ENCODE results near the gene ZNF37A. TPM values are rescaled to one million over a fixed set of nuclear protein-coding genes. Genes with fewer than 3 reads are reported as not detected.
"Not testable (repeated sequence)": the region's sequence is repeated elsewhere in the genome, so short reads cannot be mapped to it uniquely, and the experiment has no call there.

ZNF37A gene
- total RNA-seq, 1 donor from 2014 or later: 7.5 TPM

- no peak for DNase-seq (ENCODE audit: low read depth, low spot score)
Observed at GRCh38 chr10:38147686-38148085, 53.5 kb downstream of the ZNF37A start.

DNA sequence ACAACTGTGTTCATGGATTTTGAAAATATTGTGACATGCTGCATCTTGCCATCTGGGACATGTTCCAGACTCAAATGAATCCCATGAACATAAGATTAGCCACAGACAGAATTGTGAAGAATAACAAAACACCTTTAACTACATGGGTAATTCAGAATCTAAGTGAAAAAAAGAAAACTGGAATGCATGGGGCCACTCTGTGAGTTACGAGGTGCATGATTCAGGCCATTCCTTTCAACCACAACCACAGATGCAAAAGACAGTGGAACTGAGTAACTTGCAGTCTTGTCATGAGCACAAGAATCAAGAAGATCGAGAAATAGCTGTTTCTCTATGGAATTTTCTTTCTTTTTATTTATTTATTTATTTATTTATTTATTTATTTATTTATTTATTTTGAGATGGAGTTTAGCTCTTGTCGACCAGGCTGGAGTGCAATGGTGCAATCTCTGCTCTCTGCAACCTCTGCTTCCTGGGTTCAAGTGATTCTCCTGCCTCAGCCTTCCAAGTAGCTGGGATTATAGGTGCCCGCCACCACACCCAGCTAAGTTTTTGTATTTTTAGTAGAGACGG is 56.8 kb downstream of the ZNF37A start:
- not testable (repeated sequence) for DNase-seq (ENCODE audit: low read depth, low spot score)

GRCh38 chr10:38156416-38157269 is 62.5 kb downstream of the ZNF37A start:
- no peak for DNase-seq (ENCODE audit: low read depth, low spot score)

- no peak for DNase-seq (ENCODE audit: low read depth, low spot score)
Observed at GRCh38 chr10:38157270-38157685, 63.1 kb downstream of the ZNF37A start.

- no peak for DNase-seq (ENCODE audit: low read depth, low spot score)
Observed at GRCh38 chr10:38159004-38159403, 64.9 kb downstream of the ZNF37A start.

DNA sequence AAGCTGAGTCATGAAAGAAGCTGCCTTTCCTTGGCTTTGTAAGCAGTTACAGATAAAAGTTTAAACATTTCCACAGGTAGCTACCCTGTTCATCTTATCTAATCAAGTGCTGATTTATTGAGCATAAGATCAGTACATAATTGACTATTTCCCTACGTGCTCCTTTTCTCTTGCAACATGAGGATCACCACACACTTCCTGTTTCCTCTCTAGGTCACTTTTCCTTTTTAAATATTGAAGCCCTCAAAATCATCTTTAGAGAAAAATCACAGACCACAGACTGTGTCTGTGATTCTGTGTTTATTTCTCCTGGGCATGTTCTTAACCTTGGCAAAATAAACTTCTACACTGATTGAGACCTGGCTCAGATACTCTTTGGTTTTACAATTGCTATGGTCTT is 69.5 kb downstream of the ZNF37A start:
- no peak for DNase-seq (ENCODE audit: low read depth, low spot score)

- no peak for DNase-seq (ENCODE audit: low read depth, low spot score)
Observed at GRCh38 chr10:38174336-38174735, 80.2 kb downstream of the ZNF37A start.

- no peak for DNase-seq (ENCODE audit: low read depth, low spot score)
Observed at GRCh38 chr10:38184477-38184876, 90.3 kb downstream of the ZNF37A start.

Other genes starting within 250 kb of the ZNF37A start
- gene ZNF248, start 236.7 kb upstream of the ZNF37A start, total RNA-seq: 3.9 and 5.9 TPM in 2 replicates
- 6.5 and 7.4 TPM in 2 replicates for gene ZNF25, start 117.7 kb upstream of the ZNF37A start, total RNA-seq
- 9.0 and 14.6 TPM in 2 replicates for gene ZNF33A, start 83.7 kb upstream of the ZNF37A start, total RNA-seq